ENCODE results near the gene PRKD2. TPM values are rescaled to one million over a fixed set of nuclear protein-coding genes. Genes with fewer than 3 reads are reported as not detected.

PRKD2 gene
- 28.9 and 37.7 TPM in 2 replicates for total RNA-seq

DNA sequence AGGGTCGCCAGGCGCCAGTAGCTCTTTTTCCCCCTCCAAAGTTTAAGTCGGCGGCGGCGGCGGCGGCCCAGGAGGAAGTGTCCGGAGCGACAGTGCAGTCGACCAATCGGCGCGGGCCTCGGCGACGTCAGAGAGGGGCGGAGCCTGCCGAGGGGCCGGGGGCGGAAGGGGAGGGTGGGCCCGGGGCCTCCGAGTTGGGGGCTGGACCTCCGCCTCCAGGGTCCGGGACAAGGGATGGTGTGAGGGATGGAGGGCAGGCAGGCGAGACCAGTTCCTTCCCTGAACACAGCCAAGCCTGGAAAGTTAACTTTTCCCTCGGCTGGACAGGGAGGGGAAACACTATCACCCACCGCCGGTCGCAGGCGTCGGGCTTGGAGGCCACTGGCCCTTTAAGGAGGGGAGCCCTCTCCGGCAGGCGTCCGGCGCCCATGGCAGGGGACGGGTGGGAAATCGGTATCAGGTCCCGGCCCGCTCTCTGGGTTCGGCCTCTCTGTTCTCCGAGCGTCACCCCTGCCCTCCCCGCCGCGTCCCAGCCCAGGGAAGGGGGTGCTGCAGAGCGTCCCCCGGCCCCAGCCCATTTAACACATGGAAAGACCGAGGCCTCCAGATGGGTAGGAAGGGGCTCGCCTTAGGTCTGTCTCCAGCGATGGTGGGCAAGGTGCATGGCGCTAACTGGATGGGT is at the start of gene PRKD2:
Gene PRKD2 (minus strand): TSS at position 81 of the 682 bp plus-strand sequence. CDS start 744 bp downstream, outside the sequence.

DNA sequence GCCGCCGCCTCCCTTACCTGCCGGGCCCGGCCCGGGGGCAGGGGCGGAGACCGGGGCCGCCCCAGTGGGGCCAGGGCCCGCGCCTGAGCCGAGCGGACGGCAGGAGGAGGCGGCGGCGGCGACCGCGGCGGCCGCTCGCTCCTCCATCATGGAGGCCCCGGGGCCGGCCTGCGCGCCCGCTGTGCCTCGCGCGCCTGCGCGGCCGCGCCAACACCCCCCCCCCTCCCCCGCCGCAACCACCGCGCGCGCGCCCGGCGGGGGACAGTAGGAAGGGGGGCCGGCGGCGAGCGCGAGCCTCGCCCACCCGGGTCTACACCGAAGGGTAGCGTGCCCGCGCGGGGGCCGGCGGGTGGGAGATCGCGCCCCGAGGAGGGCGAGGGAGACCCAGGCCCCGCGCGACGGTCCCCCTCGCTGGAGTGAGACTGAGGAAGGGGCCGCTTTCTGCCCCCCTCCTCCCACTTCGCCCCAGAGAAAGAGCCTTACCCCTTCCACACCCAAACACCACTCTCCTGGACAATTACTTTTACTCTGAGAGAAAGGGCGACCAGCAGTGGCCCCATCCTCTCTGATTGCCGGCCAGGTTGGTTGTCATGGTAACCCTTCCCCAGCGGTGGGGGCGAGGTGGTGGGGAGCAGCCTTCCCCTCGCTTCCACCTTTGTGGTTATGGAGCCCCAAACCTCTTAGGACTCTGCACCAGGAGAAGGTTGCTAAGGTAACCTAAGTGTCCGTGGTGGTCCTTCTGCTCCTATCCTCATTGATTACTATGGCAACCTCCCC is 29.6 kb upstream of the PRKD2 start, which contains the start of gene STRN4:
Gene STRN4 (minus strand): TSS at position 170 of the 777 bp plus-strand sequence. CDS start 20 bp downstream, at position 150.

DNA sequence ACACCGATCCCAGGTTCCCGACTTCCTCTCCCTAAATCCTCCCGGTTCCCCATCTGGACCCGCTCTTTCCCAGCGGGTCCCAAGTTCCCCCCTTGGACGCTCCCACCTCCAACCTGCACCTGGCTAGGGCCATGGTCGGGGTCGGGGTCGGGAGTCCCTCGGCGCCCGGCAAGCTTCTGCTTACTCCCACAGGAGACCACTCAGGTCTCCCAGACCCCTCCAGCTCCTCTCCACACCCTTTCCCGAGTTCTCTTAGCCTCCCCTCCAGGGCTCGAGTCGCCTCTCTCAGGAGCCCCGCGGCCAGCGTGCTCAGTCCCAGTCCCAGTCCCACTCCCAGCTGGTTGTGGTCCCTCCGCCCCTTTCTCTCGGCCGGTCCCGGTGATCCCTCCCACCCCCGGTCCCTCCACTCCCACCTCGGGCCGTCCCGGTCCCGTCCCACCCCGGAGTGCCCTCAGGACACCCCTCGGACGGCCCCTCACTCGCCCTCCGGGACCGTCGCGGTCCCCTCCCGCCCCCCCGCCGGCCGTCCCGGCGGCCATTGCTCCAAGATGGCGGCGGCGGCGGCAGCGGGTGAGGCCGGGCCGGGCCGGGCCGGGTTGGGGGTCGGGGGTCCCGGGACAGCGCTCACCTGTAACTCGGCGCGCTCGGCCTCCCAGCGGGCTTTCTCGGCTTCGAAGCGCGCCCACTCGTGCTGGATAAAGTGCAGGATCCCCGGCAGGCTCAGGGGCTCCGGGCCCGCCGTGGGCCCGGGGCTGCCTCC is 28.8 kb upstream of the PRKD2 start, which contains the start of gene FKRP:
Gene FKRP (plus strand): TSS at position 537 of the 760 bp plus-strand sequence. CDS start 9,394 bp downstream, outside the sequence.

DNA sequence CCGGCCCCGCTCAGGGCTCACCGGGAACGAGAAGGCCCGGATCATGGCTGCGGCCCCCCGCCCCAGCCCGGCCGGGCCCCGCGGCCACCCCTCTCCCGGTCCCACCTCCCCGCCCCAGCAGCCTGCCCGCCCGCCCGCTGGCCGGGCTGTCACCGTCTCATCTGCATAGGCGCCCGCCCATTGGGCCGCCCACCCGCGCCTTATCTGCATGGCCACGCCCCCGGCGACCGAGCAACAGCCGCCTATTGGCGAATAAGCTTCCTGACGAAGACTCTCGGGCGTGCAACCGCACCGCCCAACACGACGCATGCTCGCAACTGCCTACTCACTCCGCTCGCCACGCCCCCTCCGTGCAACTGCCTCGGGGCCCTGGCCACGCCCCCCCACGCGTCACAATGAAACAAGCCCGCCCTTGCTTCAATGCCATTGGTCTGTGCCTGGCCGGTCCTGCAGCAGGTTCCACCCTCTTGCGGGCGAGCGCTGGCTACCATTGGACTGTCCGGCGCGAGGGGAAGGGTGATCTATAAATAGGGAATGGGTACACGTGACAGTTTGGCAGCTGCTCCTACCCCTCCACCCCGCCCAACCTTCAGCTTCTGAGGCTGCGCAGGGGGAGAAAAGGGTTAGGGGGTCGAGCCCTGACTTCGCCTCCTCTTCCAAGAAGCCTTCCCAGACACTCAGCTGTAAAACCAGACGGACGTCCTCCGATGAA is 55.7 kb downstream of the PRKD2 start, which contains the start of gene DACT3:
Gene DACT3 (minus strand): TSS at position 163 of the 712 bp plus-strand sequence. CDS start 118 bp downstream, at position 45.

DNA sequence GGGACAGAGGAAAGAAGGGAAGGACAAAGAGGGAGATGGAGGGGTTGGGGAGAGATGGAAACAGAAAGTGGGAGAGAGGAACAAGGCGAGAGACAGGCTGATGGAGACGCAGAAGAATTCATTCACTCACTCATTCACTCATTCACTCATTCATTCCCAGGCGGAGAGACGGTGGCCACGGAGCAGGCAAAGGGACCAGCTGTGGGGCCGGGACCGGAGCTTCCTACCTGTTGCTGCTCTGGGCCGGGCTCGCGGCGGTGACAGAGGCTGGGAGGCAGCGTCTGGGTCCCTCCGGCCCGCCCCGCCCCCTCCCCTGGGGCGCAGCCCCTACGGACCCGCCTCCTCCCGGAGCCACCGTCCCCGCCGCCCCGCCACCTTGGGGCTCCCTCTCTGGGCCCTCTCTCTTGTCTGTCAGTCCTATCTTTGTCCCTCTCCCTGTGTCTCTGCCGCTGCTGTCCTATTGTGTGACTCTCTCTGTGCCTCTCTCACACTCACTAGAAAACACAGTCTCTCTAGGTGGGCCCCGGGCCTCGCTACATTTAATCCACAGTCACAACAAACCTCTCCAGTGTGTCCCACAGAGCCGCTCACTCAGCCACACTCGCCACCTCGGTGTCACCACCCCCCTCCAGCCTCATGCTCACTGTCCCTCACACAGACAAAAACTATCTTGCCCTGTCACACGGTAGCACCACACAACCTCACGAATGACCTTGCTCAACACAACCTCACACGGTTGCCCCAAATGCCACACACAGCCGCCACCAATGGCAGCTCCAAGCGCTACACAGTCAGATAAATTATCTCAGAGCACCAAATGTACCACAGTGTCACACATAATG is 80.8 kb downstream of the PRKD2 start, which contains the start of gene GNG8:
Gene GNG8 (minus strand): TSS at position 283 of the 842 bp plus-strand sequence. CDS start 1,520 bp downstream, outside the sequence.

DNA sequence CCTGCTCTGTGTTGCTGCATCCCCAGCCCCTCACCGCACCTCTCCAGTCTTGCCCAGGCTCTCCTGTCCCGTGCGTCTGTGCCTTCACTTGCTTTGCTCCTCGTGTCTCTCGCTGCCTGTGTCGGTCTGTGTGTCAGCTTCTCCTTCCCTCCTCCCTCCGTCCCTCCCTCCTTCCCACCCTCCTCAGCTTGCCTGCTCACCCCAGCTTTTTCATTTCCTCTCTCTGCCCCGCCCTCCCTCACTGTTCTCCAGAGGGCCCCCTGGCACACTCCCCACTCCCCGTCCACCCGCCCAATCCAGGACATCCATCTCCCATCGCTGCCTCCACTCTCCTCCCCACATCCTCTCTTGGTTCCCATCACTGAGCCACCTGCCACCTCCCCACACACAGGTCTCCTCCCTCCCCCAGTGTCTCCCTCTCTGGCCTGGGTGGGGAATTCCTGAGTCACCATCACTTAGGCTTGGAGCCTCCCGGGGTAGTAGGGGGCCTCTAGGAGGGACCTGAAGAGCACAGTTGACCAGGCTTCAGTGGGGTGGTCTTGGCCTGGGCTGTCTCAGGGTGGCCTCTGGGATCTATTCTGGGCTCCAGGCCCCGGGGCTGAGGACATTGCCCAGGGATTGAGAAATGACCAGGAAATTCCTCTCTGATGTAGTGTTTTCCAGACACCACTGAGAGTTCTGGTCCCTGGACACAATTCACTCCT is 91.8 kb downstream of the PRKD2 start, which contains the start of gene PTGIR:
Gene PTGIR (minus strand): TSS at position 132 of the 704 bp plus-strand sequence. CDS start 864 bp downstream, outside the sequence.

Other genes starting within 250 kb of the PRKD2 start
- 2.3 and 7.1 TPM in 2 replicates for gene PNMA8A, start 245.6 kb downstream of the PRKD2 start, total RNA-seq
- gene PNMA8B, start 221.2 kb downstream of the PRKD2 start, total RNA-seq: under 0.01 TPM in 2 replicates
- 167 and 263 TPM in 2 replicates for gene CALM3, start 115.8 kb downstream of the PRKD2 start, total RNA-seq
- 0.32 and 1.4 TPM in 2 replicates for gene PTGIR, start 92.0 kb downstream of the PRKD2 start, total RNA-seq
- gene GNG8, start 80.9 kb downstream of the PRKD2 start, total RNA-seq: not detected in 2 replicates
- gene DACT3, start 55.9 kb downstream of the PRKD2 start, total RNA-seq: 0.15 TPM in 1 of 2 replicates, not detected in the other
- gene FKRP, start 28.9 kb upstream of the PRKD2 start, total RNA-seq: 13.8 and 16.6 TPM in 2 replicates
- 59.7 and 65.3 TPM in 2 replicates for gene STRN4, start 29.3 kb upstream of the PRKD2 start, total RNA-seq
- gene SLC1A5, start 71.5 kb upstream of the PRKD2 start, total RNA-seq: 60.7 and 96.7 TPM in 2 replicates
- 153 and 219 TPM in 2 replicates for gene AP2S1, start 133.7 kb upstream of the PRKD2 start, total RNA-seq
- gene ARHGAP35, start 143.9 kb upstream of the PRKD2 start, total RNA-seq: 14.9 and 19.1 TPM in 2 replicates